NCI-H82 treated with DMSO at 0.1 percent for 48 hours (cell line): Measurements from ENCODE around the gene STARD8.

Source experiments
- DNase-seq: peaks from one replicate; lab custom pipeline; 2025; ENCODE audit not compliant: unreplicated experiment; lab: John Stamatoyannopoulos, UW

STARD8 gene

GRCh38 chrX:68691921-68692320 is 44.5 kb downstream of the STARD8 start:
- no peak for DNase-seq

- DNase-seq: no peak
These were observed 45.2 kb downstream of the STARD8 start for GRCh38 chrX:68692651-68693050.

- DNase-seq: no peak
These were observed 46.3 kb downstream of the STARD8 start for GRCh38 chrX:68693481-68694434.

GRCh38 chrX:68694435-68695205 is 47.2 kb downstream of the STARD8 start:
- no peak for DNase-seq

- no peak for DNase-seq
These were observed 47.9 kb downstream of the STARD8 start for GRCh38 chrX:68695206-68695845.

GRCh38 chrX:68696267-68696990 is 49.0 kb downstream of the STARD8 start:
- no peak for DNase-seq

- no peak for DNase-seq
These were observed 49.6 kb downstream of the STARD8 start for GRCh38 chrX:68697036-68697435.

- no peak for DNase-seq
These were observed 50.1 kb downstream of the STARD8 start for GRCh38 chrX:68697465-68698125.

GRCh38 chrX:68698942-68699341 is 51.5 kb downstream of the STARD8 start:
- DNase-seq: no peak

GRCh38 chrX:68699960-68700746 is 52.7 kb downstream of the STARD8 start:
- no peak for DNase-seq

GRCh38 chrX:68703369-68703768 is 55.9 kb downstream of the STARD8 start:
- DNase-seq: no peak

- DNase-seq: no peak
These were observed 56.4 kb downstream of the STARD8 start for GRCh38 chrX:68703846-68704245.

- DNase-seq: no peak
These were observed 58.5 kb downstream of the STARD8 start for GRCh38 chrX:68705986-68706385.

GRCh38 chrX:68708503-68709290 is 61.2 kb downstream of the STARD8 start:
- no peak for DNase-seq

GRCh38 chrX:68710870-68711576 is 63.6 kb downstream of the STARD8 start:
- DNase-seq: no peak

- DNase-seq: no peak
These were observed 64.4 kb downstream of the STARD8 start for GRCh38 chrX:68711845-68712244.

- DNase-seq: no peak
These were observed 67.4 kb downstream of the STARD8 start for GRCh38 chrX:68714856-68715255.

GRCh38 chrX:68717196-68717595 is 69.7 kb downstream of the STARD8 start:
- DNase-seq: no peak
